SH-SY5Y (cell line): ENCODE results near the gene HECTD2.

Experiments used
- GATA2 ChIP-seq: IDR thresholded peaks from 2 replicates; pipeline ENCODE4 v1.6.1; 2011; ENCODE audit warnings: mild to moderate bottlenecking, low read depth, low read length
- GATA3 ChIP-seq: IDR thresholded peaks from 2 replicates; pipeline ENCODE4 v1.6.1; 2011; ENCODE audit warnings: low read depth, mild to moderate bottlenecking, low read length, moderate library complexity

HECTD2 gene

DNA sequence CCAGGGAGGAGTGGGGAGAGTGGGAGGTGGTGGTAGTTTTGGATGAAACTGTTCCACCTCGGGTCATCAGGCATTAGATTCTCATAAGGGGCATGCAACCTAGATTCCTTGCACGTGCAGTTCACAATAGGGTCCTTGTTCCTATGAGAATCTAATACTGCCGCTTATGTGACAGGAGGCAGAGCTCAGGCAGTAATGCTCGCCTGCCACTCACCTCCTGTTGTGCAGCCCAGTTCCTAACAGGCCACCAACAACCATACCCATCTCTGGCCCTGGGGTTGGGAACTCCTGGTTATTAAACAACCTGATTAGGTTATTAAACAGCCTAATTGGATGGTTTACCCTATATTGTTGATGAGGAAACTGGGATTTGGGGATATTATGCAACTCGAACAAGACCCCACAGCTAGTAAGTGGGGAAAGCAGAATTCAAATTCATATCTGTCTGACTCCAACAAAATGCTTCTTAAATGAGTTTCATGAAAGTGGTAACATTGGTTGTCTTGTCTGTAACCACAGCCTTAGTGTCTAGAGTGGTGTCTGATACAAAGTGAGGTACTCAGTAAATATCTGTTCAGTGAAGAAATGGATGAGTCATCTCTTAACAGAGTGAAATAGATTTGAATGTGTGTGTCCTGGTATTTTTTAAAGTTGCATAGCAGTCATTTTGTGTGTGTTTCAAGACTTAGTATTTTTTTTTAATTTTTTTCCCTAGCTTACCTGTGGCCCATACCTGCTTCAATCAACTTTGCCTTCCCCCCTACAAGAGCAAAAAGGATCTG, 101.6 kb downstream of the HECTD2 start:
- TF ChIP-seq GATA3, result no peak
- no peak for TF ChIP-seq GATA2

DNA sequence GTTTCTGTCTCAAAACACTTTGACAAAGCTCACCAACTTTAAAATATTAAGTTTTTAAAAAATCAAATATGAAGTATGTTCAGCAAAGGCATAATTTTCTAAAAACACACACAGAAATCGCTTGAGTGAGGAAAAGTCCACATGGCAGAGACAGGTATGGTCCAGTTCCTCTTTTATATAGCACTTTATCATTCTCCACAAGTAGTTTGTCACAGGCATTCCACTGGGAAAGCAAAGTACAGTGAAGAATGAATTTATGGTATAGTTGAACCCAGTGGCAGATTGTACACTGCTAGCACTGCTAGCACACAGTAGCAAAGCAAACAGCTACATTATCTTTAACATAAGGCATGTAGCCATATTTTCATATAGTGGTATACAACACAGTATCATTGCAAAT, 102.3 kb downstream of the HECTD2 start:
- TF ChIP-seq GATA2 (no peak), GATA3 (no peak)

DNA sequence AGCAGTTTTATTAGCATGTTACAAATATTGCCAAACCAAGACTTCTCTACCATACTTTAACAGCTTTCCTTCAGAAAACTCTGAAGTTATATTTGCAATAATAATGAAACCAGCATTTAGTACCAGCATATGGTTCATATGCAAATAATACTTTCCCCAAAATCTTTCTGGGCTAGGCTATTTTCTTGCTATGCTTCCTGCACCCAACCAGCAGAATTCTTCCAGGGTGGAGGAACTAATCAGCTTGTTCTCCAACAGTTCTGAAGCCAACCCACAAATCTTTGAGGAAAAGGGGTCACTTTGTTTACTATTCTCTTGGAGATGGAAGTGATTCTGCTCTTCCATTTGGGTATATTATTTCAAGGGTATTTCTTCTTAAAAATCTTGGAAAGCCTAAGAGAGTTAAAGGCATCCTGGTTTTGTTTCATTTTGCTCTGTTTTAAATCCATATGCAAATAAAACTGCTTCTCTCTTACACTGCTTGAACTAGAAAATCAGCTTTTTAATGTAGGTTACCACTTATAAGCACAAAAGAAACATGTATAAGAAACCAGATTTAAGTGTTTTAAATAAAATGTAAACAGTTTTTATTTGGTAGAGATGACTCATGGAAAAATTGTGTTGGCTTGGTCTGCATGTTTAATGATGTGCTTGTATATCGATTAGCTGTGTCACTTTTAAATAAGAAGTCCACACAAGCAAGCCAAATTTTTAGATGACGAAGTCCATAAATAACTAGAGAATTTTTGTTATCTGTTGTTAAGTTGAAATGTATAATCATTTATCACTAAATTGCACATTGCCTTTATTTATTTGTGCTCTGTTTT, 103.7 kb downstream of the HECTD2 start:
- TF ChIP-seq GATA3 (no peak), GATA2 (no peak)

DNA sequence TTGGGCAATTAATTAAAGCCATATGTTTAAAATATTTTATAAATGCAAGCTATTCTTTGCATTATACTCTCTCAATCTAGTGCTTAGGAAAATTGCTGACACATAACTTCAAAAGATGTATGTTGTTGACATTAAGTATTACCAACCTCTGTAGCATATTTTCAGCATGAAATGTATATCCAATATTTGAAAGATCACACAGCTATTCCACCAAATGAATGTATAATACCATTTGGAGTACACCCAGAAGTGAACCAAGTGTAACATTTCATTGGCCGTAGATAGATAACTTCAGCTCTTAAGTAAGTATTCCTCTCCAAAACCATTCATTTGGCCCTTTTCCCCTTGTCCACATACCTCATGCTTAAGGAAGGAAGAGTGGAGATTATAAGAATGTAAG, 104.6 kb downstream of the HECTD2 start:
- TF ChIP-seq GATA2 (no peak), GATA3 (no peak)

DNA sequence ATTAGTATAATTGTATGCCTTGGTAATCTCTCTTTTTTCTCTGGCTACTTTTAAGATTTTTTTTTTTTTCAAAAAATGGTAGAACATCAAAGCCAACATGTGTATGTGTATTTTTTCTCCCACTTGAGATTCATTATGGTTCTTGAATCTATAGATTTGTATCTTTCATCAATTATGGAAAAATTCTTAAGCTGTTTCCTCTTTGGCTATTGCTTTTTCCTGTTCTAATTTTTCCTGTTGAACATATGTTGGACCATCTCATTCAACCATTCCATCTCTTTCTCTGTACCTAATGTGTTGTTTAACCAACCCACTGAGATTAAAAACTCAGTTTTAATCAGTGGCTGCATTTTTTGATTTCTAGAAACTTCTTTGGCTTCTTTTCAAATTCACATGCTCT, 107.2 kb downstream of the HECTD2 start:
- no peak for TF ChIP-seq GATA3
- no peak for TF ChIP-seq GATA2

DNA sequence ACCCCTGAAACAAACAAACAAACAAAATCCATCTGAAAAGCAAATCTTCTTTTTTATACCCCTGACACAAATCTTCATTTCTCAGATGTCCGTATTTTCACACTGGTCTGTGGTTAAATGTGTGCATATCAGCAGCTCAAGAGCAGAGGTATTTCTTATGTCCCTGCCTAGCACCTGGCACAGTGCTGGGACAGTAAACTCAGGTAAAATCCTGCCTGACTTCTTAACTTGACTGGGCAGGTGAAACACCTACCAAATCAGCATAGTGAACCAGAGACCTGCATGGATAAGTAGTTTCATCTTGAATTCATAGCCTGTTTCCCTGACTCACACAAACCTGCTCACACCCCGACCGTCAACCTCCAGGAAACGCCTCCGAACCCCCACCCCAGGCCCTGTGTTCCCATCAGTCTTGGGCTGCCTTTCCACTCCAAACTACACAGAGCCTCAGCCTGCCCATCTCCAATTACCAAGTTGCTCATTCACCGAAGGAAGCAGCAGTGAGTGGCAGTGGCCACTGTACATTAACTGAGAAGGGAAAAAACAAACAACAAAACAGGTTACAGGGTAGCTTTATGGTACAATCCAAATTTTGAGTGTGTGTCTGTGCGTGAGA, 109.9 kb downstream of the HECTD2 start:
- no peak for TF ChIP-seq GATA2

DNA sequence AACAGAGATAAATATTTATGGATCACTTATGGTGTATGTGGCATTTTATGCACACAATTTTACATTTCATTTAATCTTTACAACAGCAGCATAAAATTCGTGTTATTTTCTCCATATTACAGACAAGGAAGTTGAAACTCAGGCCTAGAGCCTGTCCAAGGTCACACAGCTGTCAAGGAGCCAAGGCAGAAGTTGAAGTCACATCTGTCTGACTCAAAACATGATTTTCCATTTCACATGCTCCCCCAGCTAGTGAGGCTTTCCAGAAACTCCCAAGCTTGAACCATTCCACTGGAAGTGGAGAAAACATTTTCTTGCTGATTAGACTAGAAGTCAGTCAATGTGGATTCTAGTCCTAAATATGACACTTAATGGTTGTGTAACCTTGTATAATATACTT, 110.5 kb downstream of the HECTD2 start:
- no peak for TF ChIP-seq GATA2
- no peak for TF ChIP-seq GATA3

DNA sequence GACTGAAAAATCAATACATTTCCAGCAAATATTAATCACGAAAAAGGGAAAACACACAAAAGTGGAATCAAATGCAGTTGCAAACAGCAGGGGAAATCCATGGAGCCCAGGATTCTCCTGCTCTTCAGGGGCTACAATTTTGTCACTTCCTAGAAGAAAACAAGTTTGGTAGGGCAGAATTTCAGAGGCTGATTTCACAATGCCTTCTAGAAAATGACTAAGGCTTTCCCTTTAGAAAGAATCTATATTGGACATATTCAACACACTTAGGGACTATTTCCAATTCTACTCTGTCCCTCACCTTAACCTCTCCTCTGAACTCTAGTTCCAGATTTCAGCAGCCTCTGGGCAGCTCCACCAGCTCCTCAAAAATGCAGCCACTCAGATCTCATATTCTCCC, 111.3 kb downstream of the HECTD2 start:
- TF ChIP-seq GATA2, result no peak
- TF ChIP-seq GATA3, result no peak

DNA sequence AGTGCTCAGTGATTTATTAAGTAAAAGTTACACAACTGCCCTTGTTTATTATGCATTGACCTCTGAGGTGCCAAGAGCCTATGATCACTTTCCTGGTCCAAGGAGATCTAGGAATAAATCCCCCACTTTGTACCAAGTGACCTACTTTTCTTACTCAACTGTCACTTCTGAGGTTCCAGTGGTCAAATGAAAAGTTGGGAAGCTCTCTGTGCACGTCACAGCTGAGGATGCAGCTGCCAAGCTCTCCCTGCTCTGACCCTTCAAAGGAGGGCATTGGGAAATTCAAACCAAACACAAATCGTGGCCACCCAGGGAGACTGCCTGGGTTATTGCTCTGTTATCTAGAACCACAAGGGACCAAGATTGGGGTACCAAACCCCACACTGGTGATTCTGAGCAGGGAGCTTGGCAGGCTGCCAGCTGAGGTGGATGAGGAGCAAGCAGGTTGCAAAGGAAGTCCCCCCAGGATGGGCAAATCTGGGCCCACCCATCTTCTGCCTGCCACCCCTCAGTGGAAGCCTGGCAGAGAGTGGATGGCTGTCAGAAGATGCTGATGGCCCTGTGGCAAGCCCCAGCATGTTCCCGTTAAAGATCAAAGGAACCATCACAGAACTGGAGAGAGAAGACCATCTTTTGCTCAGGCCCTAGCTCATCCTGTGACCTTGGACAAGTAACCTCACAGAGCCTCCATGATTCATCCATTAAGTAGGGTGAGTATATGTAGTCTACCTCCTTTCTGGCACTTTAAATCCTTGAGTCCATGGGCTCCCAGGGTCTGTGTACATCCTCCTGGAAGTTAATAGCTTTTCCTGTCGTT, 116.0 kb downstream of the HECTD2 start:
- TF ChIP-seq GATA2, result no peak
- TF ChIP-seq GATA3, result no peak

DNA sequence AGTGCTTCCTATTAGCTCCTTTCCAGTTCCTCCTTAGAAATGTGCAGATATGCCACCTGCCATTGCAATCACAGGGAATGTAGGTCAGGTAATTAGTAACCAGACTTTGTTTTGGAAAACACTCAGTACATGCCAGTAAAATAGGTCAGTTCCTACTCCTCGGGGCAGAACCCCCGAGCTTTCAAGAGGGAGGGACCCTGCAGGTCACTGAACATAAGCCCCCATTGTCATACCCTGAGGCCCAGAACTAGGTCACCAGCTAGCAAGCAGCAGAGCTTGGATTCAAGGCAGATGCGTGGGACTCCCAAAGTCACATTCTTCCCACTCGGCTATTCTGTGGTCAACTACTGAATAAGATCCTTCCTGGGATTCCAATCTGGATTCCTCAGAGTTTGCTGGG, 117.9 kb downstream of the HECTD2 start:
- TF ChIP-seq GATA3 (no peak), GATA2 (no peak)

DNA sequence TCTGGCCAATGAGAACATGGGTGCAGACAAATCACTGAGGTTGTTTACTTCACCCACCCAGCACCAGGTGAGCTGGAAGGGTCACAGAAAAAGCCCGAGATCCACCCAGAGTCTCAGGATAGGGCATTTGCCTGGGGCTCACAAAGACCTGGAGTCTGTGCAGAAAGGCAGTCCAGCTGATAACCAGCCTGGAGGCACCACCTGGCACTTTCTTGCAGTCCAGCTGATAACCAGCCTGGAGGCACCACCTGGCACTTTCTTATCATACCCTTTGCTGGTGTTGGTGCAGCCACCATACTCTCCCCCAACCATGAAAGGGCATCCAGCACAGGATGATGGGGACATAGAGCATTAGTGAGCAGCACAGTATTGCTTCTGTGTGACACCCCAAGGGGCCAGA, 118.6 kb downstream of the HECTD2 start:
- TF ChIP-seq GATA2, result no peak
- no peak for TF ChIP-seq GATA3

DNA sequence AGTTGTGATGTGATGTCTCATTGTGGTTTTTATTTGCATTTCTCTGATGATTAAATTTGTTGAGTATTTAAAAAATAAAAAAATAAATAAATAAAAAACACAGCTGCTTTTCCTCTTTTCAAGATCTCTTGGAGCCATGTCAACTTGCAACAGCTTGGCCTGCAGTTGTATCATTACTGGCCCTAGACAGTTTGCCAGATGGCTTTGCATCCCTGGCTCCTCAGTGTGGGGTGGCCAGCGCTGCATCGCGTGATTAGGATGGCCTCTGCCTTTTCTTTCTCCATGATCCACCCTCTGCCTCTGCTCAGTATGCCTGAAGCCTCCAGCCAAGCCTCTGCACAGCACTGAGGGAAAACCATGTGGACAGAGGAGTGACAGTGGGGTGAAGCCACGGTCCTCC, 126.0 kb downstream of the HECTD2 start:
- TF ChIP-seq GATA2, result no peak
- no peak for TF ChIP-seq GATA3

DNA sequence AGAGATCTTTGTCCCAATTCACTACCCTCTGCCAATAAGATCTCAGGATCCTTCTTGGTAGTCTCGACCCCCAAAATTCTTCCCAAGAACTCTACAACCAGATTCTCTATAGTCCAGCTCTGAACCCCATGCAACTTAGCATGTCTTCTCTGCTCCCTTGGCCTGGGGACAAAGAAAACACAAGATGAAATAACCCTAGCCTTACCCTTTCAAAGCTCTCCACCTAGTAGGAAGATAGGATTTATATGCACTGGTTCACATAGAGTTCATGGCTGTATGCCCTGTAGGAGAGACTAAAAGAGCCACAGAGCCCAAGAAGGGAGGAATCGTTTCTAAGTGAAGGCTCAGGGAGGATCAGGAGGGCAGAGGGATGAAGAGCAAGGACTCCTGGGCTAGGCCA, 126.6 kb downstream of the HECTD2 start:
- TF ChIP-seq GATA2 (no peak), GATA3 (no peak)
